Measurements from ENCODE around the gene SIL1.

DNA sequence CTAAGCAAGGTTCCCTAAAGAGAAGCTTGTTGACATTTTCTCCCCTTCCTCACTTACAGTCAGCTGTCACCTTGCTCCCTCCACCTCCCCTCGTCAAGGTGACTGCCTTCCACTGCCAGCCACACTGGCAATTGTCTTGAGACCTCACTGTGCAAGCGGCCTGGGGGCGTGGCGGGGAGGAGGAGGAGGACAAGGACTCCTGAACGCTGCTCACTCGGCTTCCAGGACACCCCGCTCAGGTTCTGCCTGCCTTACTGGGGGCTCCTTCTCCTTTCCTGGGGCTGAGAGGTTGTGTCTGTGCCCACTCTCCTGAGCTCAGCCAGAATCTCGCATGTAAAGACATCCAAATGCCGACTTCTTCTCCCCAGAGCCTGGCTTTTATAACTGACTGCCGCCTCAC, 262.7 kb downstream of the SIL1 start:
- no peak for TF ChIP-seq EZH2 (IDR thresholded peaks at IDR 0.05; ENCODE audit: low read depth)
- TF ChIP-seq, protein P1, sequence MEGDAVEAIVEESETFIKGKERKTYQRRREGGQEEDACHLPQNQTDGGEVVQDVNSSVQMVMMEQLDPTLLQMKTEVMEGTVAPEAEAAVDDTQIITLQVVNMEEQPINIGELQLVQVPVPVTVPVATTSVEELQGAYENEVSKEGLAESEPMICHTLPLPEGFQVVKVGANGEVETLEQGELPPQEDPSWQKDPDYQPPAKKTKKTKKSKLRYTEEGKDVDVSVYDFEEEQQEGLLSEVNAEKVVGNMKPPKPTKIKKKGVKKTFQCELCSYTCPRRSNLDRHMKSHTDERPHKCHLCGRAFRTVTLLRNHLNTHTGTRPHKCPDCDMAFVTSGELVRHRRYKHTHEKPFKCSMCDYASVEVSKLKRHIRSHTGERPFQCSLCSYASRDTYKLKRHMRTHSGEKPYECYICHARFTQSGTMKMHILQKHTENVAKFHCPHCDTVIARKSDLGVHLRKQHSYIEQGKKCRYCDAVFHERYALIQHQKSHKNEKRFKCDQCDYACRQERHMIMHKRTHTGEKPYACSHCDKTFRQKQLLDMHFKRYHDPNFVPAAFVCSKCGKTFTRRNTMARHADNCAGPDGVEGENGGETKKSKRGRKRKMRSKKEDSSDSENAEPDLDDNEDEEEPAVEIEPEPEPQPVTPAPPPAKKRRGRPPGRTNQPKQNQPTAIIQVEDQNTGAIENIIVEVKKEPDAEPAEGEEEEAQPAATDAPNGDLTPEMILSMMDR (conservative IDR thresholded peaks at IDR 0.05): no peak
